HG03558 (cell line): Measurements from ENCODE around the gene CFAP410.
"Not testable (repeated sequence)": the region's sequence is repeated elsewhere in the genome, so short reads cannot be mapped to it uniquely, and the experiment has no call there.

Experiments used
- ATAC-seq: cut with Tn5 transposase; IDR thresholded peaks from one replicate; pipeline ENCODE4 v1.9.1; 2021; ENCODE audit warnings: moderate number of reproducible peaks; ENCODE audit not compliant: unreplicated experiment; ENCODE audit errors: extremely low read depth

The CFAP410 gene

DNA sequence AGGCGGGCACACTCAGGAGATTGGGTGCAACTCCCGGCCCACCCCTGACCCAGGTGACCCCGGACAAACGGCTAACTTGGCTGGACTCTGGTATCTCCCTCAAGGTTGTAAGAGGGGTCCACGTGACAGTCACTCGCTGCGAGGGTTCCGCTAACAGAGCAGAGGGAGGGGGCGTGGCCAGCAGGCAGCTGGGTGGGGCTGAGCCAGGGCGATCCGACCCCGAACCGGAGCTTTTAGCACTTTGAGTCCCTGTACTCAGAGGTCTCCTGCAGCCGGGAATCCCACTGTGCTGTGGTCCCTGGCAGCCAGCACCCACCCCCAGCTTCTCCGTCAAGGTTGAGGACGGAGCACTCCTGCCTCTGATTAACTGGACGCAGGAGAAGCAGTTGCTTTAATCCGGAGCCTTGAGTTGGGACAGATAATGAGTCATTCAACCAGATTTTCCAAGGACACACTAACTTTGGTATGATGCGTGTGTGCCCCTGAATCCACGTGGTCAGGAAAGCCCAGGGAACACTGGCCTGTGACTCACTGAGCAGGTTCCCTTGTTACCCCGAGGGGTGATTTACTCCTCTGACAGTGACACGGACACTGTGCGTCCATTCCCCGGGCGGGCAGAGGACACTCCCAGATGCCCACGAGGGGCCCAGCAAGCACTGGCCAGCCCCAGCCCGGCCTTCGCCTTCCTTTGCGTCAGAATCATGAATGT lies 31.0 kb upstream of the CFAP410 start:
- ATAC-seq, result no peak

DNA sequence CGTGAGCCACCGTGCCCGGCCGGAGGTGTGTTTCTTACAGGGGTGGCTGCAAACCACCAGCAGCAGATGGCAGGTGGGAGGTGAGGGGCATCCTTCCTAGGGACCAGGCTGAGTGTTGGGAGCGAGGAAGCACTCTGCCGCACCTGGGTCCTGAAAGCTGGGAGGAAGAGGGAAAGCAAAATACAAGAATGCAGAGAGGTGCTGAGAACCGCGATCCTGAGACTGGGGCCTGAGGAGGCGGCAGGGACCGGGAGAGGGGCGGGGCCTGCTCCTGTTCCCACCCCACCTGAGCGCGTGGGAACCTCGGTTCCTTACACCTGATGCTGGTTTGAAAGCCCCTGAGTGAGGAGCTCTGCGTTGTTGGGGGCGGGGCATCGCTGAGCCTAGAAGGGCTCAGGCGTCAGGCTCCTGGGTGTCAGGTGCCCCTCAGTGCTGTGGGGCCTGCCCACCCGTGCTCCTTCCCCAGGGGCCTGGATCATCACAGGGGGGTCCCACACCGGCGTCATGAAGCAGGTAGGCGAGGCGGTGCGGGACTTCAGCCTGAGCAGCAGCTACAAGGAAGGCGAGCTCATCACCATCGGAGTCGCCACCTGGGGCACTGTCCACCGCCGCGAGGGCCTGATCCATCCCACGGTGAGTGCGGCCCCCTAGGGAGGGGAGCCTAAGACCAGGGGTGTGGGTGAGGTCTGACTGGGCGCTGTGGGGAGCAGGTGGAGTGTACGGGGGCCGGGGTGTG lies 29.7 kb upstream of the CFAP410 start:
- no peak for ATAC-seq

DNA sequence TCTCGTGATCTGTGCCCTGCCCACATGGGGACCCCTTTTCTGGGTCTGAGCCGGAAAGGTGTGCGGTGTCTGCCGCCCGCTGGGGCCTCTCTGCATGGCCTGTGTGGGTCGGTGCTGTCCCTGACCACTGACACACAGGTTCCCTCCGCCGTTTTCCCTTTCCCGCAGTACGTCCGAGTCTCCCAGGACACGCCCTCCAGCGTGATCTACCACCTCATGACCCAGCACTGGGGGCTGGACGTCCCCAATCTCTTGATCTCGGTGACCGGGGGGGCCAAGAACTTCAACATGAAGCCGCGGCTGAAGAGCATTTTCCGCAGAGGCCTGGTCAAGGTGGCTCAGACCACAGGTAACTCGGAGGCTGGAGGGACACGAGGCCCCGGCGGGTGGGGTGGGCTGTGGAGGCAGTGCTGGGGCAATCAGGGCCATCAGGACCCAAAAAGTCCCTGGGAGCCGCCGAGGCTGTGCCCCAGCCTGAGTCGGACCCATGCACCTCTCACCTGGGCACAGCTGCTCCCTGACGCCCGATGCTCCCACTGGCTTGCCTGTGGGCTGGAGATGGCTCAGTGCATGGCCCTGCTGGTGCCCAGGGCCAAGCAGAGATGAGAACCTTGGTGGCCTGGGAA lies 27.5 kb upstream of the CFAP410 start:
- no peak for ATAC-seq

DNA sequence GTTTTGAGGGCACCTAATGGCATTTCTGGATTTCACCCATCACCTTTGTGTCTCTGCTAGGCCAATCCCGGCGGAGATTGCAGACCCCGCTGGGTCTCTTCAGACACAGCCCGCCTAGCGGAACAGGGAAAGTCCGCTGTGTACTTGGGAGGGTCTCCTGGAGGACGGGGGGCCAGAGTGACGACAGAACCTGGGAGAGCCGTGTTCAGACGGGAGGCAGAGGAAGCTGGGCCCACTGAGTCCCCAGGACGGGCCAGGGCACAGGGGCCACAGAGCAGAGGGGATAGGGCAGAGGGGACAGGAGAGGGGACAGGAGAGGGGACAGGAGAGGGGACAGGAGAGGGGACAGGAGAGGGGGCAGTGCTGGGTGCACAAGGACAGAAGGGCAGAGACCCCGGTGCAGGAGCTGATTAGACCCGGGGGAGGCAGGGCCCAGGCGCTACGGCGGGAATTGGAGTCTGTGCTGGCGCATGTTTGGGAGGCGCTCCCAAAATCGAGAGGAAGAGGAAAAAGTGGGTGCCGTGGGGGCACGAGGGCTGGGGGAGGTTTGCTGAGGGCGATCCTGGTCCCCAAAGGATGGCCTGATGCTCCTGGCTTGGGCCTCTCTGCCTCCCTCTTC lies 26.9 kb upstream of the CFAP410 start:
- ATAC-seq, result no peak

DNA sequence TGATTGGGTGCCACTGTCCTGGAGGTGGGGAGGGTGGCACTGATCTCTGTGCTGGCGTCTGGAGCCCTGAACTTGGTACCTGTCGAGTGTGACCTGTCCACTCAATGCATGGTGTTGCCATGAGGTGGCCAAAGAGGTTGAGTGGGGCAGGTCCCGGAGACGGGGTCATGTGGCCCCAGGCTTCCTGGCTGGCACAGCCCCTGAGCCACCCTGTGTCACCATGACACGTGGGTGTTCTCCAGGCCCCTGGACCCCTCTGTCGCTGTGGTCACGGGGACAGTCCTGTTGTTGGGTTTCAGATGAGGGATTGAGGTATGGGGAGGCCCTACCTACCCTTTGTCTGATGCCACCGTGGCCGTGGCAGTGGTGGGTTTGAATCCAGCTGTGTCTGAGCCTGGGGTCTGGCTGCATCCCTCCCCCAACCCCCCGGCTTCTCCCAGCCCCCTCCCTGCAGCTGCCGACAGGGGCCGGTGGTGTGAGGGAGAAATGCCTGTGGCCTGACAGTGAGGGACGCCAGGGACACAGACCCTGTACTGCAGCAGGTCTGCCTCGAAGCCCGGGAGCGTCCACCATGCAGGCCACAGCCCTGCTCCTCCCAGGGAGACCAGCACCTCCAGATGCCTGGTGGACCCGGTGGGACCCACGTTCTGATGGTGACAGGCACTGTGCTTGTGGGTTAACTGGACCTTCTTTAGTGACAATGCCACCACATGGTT lies 26.2 kb upstream of the CFAP410 start:
- ATAC-seq, result no peak

DNA sequence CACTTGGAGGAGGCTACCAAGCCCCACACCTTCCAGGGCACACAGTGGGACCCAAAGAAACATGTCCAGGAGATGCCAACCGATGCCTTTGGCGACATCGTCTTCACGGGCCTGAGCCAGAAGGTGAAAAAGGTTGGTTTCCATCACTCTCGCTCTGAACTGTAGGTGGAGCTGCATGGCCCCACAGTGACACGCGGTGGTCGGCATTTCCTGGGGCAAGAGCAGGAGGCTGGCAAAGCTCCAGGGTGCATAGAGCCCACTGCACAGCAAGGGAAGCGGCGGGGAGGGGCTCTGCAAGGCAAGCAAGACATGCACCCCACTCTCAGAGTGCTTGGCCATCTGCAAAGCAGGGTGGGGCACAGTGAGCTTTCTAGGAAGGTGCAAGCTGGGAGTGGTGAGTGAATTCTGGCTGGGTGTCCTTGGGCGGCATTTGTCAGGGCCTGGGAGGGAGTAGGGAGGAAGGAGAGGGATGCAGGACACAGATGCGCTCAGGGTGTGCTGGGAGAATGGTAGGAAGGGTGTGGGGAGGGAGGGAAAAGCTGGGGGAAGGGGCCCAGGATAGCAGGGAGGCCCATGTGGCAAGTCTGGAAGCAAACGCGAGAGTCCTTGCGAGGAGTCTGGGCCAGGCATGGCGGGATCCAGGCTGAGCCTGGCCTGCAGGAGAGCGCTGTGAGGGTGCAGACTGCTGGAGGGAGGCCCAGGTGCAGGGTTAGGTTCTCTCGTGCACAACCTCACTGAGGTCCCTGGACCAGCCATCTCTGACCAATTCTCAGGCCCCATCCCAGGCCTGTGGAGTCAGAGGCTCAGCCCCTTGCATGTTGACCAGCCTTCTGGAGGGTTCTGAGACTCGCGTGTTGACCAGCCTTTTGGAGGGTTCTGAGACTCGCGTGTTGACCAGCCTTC lies 25.2 kb upstream of the CFAP410 start:
- no peak for ATAC-seq

DNA sequence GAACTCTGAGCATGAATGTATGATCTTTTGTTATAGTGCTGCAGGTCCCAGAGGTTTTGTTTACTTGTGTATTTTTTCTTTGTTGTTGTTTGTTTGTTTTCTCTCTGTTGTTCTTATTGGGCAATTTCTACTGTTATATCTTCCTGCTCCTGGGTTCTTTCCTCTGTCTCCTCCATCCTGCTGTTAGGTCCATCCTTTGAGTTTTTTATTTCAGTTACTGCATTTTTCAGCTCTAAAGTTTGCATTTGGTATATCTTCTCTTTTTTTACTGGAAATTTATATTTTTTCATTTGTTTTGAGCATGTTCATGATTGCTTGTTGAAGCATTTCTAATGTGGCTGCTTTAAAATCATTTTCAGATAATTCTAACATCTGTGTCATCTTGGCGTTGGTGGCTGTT lies 24.1 kb upstream of the CFAP410 start:
- no peak for ATAC-seq

DNA sequence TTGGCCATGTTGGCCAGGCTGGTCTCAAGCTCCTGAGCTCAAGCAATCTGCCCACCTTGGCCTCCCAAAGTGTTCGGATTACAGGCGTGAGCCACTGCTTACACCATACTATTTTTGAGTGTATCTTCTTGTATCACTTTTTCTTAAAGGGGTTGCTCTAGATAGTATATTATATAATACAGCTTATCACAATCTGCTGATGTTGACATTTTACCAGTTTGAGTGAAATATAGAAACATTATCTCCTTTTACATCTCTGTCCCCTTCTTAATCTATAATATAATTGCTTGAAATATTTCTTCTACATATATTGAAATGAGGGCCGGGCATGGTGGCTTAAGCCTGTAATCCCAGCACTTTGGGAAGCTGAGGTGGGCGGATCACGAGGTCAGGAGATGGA lies 22.7 kb upstream of the CFAP410 start:
- not testable (repeated sequence) for ATAC-seq

DNA sequence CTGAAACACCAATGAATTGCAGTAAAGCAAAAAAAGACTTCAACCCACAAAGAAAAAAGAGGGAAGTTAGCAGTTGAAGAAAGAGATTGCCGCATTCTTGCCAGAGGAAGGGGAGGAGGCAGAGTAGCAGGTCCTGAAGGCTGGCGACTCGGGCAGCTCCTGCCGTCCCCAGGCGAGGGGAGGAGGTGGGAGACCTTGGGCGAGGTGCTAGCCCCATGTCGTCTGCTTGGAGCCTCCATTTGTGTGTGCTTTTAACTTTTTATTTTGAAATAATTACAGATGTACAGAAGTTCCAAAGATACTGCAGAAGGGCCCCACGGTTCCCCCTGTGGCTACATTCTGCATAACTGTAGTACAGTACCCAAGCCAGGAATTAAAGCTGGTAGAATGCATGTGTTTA lies 21.0 kb upstream of the CFAP410 start:
- no peak for ATAC-seq

DNA sequence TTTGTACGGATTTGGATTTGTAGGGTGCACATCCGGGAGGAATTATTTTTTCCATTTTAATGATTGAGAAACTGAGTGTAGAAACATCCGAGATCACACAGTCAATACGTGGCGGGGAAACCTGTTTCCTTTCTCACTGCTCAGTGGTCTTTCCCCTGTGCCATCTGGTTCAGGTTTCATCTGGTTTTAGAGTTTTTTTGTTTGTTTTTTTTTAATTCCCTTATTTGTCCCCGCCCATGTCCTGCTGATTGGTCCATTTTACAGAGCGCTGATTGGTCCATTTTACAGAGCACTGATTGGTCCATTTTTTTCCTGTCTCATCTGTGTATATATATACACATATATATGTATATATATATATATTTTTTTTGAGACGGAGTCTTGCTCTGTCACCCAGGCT lies 20.2 kb upstream of the CFAP410 start:
- ATAC-seq, result no peak

DNA sequence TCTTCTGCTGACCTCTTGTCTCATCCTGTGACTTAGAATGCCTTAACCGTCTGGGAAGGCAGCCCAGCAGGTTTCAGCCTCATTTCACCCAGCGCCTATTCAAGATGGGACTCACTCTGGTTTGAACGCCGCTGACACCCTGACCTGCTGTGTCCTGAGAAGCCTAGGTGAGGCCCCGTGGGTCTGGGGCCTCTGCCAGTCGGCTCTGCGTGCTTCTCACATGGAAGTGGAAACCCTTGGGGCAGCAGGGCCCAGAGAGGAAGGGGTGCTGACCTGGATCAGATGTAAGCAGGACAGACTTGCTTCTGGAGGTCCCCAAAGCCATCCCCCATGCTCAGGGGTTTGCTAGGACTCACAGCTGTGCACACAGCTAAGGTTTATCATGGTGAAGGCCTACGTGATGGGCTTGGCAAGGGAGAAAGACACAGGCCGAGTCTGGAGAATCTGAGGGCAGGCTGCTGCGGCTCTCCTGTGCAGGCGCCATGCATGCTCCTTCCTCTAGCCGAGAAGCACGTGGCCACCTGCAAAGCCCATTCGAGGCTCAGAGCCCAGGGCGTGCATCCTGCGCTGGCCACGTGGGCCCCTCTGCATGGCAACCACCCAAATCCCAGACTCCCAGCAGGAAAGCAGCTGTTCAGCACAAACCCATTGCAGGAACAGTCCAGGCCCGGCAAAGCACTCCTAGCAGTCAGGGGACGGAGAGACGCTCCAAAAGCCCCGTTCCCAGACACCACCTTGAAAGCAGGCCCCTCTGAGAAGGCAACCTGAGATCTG lies 18.1 kb upstream of the CFAP410 start:
- no peak for ATAC-seq

DNA sequence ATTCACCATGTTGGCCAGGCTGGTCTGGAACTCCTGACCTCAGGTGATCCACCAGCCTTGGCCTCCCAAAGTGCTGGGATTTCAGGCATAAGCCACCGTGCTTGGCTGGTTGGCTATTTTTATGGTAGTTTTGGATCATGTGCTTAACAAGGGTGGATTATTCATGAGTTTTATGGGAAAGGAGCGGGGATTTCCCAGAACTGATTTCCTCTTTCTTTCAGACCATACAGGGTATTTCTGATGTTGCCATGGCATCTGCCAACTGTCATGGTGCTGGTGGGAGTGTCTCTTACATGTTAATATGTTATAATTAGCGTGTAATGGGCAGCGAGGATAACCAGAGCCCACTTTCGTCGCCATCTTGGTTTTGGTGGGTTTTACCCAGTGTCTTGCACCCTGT lies 17.4 kb upstream of the CFAP410 start:
- no peak for ATAC-seq

DNA sequence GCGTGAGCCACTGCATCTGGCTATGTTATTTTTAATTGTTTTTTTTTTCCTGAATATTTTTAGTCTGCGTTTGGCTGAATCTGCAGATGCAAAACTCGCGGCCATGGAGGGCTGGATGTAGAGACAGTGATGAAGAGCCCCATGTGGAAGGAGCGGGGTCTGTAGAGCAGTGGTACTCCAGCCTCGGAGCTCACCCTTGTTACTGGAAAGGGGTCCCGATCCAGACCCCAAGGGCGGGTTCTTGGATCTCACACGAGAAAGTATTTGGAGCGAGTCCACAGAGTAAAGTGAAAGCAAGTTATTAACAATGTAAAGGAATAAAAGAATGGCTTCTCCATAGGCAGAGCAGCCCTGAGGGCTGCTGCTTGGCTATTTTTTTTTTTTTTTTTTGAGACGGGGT lies 17.0 kb upstream of the CFAP410 start:
- ATAC-seq, result no peak

DNA sequence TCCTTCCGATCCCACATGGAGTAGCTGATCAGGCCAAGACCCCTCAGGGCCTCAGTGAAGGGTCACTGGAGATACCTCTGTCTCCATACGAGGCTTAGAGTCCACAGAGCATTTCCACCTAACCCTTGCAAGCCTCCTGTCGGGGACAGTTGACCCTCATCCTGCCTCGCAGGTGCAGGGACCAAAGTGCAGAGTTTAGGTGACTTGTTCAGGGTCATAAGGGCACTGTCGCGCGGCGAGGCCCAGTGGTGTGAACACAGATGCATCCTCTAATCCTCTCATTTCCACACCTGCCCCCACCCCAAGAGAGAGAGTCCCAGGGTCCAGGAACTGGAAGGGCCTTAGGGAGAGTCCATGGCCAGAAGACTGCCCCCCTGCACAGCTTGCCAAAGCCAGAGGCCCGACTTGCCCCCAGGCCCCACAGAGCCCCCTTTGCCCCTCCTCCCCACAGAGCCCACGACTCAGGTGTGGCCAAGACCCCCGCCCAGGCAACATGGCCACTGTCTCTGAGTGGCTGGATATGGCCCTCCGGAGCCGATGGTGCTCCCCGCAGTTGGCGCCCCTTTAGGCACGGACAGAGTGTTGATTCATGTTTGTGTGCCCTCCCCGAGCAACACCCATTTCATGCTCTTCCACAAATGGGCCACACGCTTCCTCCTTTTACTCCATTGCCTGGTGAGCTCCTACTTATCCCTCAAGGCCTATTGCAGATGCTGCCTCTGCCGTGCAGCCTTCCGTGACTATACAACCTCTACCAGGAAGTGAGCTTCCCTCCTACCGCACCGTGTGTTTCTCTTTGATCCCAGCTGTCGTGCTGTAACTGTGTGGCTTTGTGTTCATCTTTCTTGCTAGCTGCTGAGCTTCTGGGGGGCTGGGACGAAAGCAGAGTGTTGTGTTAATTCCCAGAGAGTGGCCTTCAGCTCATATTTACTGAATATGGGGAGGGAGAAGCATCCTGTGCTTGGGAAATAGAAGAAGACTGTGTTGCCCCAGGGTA lies 15.9 kb upstream of the CFAP410 start:
- no peak for ATAC-seq

DNA sequence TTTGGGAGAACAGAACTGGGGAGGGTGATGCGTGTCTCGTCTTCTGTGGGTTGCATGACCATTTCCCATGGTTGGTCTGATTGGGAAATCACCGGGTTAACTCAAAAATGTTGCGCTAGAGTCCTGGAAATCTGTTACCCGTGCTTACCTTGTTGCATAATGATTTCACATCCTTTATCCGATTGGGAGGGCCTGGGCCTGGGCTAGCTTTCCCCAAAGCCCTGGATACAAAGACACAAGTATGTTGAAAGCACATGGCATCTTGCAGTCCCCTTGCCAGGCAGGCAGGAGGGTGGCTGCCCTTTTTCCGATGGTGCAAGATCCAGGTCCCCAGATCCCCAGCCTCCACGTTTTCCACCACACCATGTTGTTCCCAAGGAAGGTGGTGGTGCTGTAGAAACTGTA lies 14.8 kb upstream of the CFAP410 start:
- ATAC-seq, result no peak

DNA sequence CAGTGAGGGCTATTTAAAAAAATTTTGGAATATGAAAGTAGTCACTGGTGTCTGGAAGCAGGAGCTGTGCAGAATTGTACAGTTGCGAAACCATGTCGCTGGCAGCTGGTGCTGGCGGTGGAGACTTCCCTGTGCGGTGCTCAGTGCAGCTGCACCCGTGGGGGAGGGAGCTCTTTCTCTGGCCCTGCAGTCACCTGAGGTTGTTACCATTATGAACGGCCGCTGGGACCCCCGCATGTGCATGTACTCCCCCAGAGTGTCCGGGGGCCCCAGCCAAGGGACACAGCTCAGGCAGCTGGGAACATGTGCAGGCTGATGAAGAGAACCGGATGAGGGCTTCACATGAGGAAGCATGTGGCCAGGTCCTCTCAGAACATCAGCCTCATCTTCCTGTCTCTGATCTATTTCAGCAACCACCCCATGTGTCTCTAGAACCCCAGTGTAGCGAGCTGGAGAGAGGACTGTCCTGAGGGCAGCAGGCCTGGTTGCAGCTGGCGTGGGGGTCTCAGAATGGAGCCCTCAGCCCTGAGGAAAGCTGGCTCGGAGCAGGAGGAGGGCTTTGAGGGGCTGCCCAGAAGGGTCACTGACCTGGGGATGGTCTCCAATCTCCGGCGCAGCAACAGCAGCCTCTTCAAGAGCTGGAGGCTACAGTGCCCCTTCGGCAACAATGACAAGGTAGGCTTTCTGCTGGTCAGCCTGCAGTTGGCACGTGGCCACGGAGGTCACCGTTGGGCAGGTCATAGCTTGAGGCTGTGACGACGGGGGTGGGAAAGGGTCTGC lies 14.2 kb upstream of the CFAP410 start, which contains the start of gene TRPM2:
TSS of gene TRPM2 (plus strand) at position 431 of the 780 bp plus-strand sequence. CDS start at position 511, 80 bp downstream.
- ATAC-seq, result no peak
